ENCODE measurements around the gene CCL17. TPM values are rescaled to one million over a fixed set of nuclear protein-coding genes. Genes with fewer than 3 reads are reported as not detected.
A peak's percentile ranks its signal among the peaks of the same experiment; 100 is the strongest.

Gene CCL17
- total and polyA plus RNA-seq, 9 of the 15 experiments (the other 6 are each of a cell fraction or from before 2014, with no cell fraction given) = not detected

GRCh38 chr16:57447186-57447962 lies 42.8 kb downstream of the CCL17 start, which contains the start of the genes CIAPIN1 and COQ9 (continued):
- TF ChIP-seq, protein P1, sequence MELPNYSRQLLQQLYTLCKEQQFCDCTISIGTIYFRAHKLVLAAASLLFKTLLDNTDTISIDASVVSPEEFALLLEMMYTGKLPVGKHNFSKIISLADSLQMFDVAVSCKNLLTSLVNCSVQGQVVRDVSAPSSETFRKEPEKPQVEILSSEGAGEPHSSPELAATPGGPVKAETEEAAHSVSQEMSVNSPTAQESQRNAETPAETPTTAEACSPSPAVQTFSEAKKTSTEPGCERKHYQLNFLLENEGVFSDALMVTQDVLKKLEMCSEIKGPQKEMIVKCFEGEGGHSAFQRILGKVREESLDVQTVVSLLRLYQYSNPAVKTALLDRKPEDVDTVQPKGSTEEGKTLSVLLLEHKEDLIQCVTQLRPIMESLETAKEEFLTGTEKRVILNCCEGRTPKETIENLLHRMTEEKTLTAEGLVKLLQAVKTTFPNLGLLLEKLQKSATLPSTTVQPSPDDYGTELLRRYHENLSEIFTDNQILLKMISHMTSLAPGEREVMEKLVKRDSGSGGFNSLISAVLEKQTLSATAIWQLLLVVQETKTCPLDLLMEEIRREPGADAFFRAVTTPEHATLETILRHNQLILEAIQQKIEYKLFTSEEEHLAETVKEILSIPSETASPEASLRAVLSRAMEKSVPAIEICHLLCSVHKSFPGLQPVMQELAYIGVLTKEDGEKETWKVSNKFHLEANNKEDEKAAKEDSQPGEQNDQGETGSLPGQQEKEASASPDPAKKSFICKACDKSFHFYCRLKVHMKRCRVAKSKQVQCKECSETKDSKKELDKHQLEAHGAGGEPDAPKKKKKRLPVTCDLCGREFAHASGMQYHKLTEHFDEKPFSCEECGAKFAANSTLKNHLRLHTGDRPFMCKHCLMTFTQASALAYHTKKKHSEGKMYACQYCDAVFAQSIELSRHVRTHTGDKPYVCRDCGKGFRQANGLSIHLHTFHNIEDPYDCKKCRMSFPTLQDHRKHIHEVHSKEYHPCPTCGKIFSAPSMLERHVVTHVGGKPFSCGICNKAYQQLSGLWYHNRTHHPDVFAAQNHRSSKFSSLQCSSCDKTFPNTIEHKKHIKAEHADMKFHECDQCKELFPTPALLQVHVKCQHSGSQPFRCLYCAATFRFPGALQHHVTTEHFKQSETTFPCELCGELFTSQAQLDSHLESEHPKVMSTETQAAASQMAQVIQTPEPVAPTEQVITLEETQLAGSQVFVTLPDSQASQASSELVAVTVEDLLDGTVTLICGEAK (IDR thresholded peaks at IDR 0.05) = peak; percentile 87
- TF ChIP-seq, protein P1 (CRISPR knock-in tag; IDR thresholded peaks at IDR 0.05) = no peak
- TF ChIP-seq EP400 (IDR thresholded peaks at IDR 0.05) = peak; percentile 84; the same call in 1 of the 2 replicates
- peak; percentile 85 for TF ChIP-seq SP1 (CRISPR knock-in tag; IDR thresholded peaks at IDR 0.05)
- TF ChIP-seq PPARD (CRISPR knock-in tag; IDR thresholded peaks at IDR 0.05) = no peak
- no peak for TF ChIP-seq MTA2 (IDR thresholded peaks at IDR 0.05; ENCODE audit: low read depth)
- peak; percentile 99 for TF ChIP-seq ELF2 (CRISPR knock-in tag; IDR thresholded peaks at IDR 0.05)
- peak; percentile 67 to 75; a peak in 3 of 4 replicates for TF ChIP-seq SIX5 (IDR thresholded peaks at IDR 0.05; ENCODE audit: borderline replicate concordance in 1 of 2, insufficient read depth in 1 of 2, low read depth in 1 of 2, low read length in 2 of 2)
- TF ChIP-seq CBX1 (IDR thresholded peaks at IDR 0.05; ENCODE audit: low read depth) = peak; percentile 78
- TF ChIP-seq NELFE (IDR thresholded peaks at IDR 0.05; ENCODE audit: insufficient read depth, insufficient read length) = no peak
- TF ChIP-seq MITF (IDR thresholded peaks at IDR 0.05) = no peak
- TF ChIP-seq CTBP1 (IDR thresholded peaks at IDR 0.05; ENCODE audit: borderline replicate concordance) = peak; percentile 50; the same call in 1 of the 2 replicates
- TF ChIP-seq L3MBTL2 (IDR thresholded peaks at IDR 0.05) = peak; percentile 73
- TF ChIP-seq CSDE1 (IDR thresholded peaks at IDR 0.05) = peak in 1 of 2 experiments; percentile 62; a peak in 1 of 4 replicates
- peak; percentile 77 for TF ChIP-seq RFX1 (IDR thresholded peaks at IDR 0.05)
- TF ChIP-seq, protein P2, sequence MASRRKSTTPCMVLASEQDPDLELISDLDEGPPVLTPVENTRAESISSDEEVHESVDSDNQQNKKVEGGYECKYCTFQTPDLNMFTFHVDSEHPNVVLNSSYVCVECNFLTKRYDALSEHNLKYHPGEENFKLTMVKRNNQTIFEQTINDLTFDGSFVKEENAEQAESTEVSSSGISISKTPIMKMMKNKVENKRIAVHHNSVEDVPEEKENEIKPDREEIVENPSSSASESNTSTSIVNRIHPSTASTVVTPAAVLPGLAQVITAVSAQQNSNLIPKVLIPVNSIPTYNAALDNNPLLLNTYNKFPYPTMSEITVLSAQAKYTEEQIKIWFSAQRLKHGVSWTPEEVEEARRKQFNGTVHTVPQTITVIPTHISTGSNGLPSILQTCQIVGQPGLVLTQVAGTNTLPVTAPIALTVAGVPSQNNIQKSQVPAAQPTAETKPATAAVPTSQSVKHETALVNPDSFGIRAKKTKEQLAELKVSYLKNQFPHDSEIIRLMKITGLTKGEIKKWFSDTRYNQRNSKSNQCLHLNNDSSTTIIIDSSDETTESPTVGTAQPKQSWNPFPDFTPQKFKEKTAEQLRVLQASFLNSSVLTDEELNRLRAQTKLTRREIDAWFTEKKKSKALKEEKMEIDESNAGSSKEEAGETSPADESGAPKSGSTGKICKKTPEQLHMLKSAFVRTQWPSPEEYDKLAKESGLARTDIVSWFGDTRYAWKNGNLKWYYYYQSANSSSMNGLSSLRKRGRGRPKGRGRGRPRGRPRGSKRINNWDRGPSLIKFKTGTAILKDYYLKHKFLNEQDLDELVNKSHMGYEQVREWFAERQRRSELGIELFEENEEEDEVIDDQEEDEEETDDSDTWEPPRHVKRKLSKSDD (conservative IDR thresholded peaks at IDR 0.05; ENCODE audit: low read length) = peak; percentile 96
